Measurements from ENCODE around the gene EXOC1. TPM values are rescaled to one million over a fixed set of nuclear protein-coding genes. Genes with fewer than 3 reads are reported as not detected.
"Not testable (repeated sequence)": the region's sequence is repeated elsewhere in the genome, so short reads cannot be mapped to it uniquely, and the experiment has no call there.

Gene EXOC1
- total RNA-seq, 3 donors from 2014 or later = 37.4 to 54.4 (median 45.6) TPM

DNA sequence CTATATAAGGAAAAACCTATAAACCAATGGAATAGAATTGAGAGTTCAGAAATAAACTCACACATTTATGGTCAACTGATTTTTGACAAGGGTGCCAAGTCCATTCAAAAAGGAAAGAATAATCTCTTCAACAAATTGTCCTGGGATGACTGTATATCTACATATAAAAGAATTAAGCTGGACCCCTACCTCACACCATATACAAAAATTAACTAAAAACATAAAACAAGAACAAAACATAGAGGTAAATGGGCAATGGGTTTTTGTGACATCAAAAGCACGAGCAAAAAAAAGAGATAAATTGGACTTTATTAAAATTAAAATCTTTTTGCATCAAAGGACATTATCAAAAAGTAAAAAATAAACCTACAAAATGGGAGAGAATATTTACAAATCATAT, 15.5 kb upstream of the EXOC1 start:
- Histone ChIP-seq H3K4me3 (no peak overlapping the region), H3K4me1 (no peaks in the 10 kb centered on the region), H3K9me3 (peaks cover 0 to 10% of the 10 kb centered on the region in 2 donors), H3K27ac (no peak overlapping the region), H3K27me3 (no peaks in the 10 kb centered on the region), H3K36me3 (no peaks in the 10 kb centered on the region)
- intact Hi-C loops (cut with DNase I; ENCODE audit: low total_unique reads) = no loop called here
- no peak for TF ChIP-seq POLR2AphosphoS5 (IDR thresholded peaks at IDR 0.05)
- no peak for TF ChIP-seq POLR2A (IDR thresholded peaks at IDR 0.05)
- TF ChIP-seq, protein P1, sequence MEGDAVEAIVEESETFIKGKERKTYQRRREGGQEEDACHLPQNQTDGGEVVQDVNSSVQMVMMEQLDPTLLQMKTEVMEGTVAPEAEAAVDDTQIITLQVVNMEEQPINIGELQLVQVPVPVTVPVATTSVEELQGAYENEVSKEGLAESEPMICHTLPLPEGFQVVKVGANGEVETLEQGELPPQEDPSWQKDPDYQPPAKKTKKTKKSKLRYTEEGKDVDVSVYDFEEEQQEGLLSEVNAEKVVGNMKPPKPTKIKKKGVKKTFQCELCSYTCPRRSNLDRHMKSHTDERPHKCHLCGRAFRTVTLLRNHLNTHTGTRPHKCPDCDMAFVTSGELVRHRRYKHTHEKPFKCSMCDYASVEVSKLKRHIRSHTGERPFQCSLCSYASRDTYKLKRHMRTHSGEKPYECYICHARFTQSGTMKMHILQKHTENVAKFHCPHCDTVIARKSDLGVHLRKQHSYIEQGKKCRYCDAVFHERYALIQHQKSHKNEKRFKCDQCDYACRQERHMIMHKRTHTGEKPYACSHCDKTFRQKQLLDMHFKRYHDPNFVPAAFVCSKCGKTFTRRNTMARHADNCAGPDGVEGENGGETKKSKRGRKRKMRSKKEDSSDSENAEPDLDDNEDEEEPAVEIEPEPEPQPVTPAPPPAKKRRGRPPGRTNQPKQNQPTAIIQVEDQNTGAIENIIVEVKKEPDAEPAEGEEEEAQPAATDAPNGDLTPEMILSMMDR (IDR thresholded peaks at IDR 0.05) = no peak
- DNase-seq (ENCODE audit: low spot score in 2 of 2) = no peak

GRCh38 chr4:55838356-55838755, 15.1 kb upstream of the EXOC1 start:
- no peaks in the 10 kb centered on the region for H3K27me3 ChIP-seq
- TF ChIP-seq, protein P1 (IDR thresholded peaks at IDR 0.05) = no peak
- TF ChIP-seq POLR2AphosphoS5 (IDR thresholded peaks at IDR 0.05) = no peak
- no peaks in the 10 kb centered on the region for H3K36me3 ChIP-seq
- H3K4me1 ChIP-seq = no peaks in the 10 kb centered on the region
- no peak overlapping the region for H3K4me3 ChIP-seq
- H3K9me3 ChIP-seq = peaks cover 0 to 10% of the 10 kb centered on the region in 2 donors
- no peak overlapping the region for H3K27ac ChIP-seq
- intact Hi-C loops (cut with DNase I; ENCODE audit: low total_unique reads) = no loop called here
- no peak for DNase-seq (ENCODE audit: low spot score in 2 of 2)

GRCh38 chr4:55838952-55839351, 14.5 kb upstream of the EXOC1 start:
- Histone ChIP-seq H3K4me1 (no peaks in the 10 kb centered on the region), H3K27me3 (no peaks in the 10 kb centered on the region), H3K9me3 (peaks cover 0 to 10% of the 10 kb centered on the region in 2 donors), H3K4me3 (no peak overlapping the region), H3K27ac (no peak overlapping the region), H3K36me3 (no peaks in the 10 kb centered on the region)
- TF ChIP-seq POLR2A (IDR thresholded peaks at IDR 0.05) (no peak), POLR2AphosphoS5 (IDR thresholded peaks at IDR 0.05) (no peak)
- TF ChIP-seq, protein P1 (IDR thresholded peaks at IDR 0.05) = no peak
- no peak for DNase-seq (ENCODE audit: low spot score in 2 of 2)
- intact Hi-C loops (cut with DNase I; ENCODE audit: low total_unique reads) = no loop called here

DNA sequence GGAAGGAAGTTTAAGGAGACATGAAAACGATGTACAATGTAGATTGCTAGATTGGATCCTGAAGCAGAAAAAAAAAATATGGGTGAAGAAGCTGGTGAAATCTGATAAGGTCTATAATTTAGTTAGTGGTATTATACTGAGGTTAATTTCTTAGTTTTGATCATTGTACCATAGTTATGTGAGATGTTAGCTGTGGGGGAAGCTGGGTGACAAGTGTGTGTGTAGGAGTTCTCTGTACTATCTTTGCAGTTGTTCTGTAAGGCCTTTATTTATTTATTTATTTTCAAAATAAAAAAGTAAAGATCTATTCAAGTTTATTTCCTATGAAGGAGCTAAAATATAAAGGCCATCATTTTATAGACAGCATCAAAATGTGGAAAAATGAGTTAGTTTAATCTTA, 12.5 kb upstream of the EXOC1 start:
- TF ChIP-seq, protein P1 (IDR thresholded peaks at IDR 0.05) = no peak
- TF ChIP-seq POLR2A (IDR thresholded peaks at IDR 0.05) (no peak), POLR2AphosphoS5 (IDR thresholded peaks at IDR 0.05) (no peak)
- no peak for DNase-seq (ENCODE audit: low spot score in 2 of 2)
- no peaks in the 10 kb centered on the region for H3K27me3 ChIP-seq
- H3K27ac ChIP-seq = no peak overlapping the region
- no peaks in the 10 kb centered on the region for H3K36me3 ChIP-seq
- peaks cover 0 to 10% of the 10 kb centered on the region in 2 donors for H3K9me3 ChIP-seq
- intact Hi-C loops (cut with DNase I; ENCODE audit: low total_unique reads) = no loop called here
- H3K4me1 ChIP-seq = no peaks in the 10 kb centered on the region
- no peak overlapping the region for H3K4me3 ChIP-seq

GRCh38 chr4:55841373-55842239, 11.8 kb upstream of the EXOC1 start:
- H3K36me3 ChIP-seq; intact Hi-C loops (cut with DNase I; ENCODE audit: low total_unique reads); H3K27ac ChIP-seq; DNase-seq (ENCODE audit: low spot score in 2 of 2); H3K4me1 ChIP-seq; H3K4me3 ChIP-seq; H3K27me3 ChIP-seq: not testable (repeated sequence)
- H3K9me3 ChIP-seq = peaks cover 0 to 10% of the 10 kb centered on the region in 2 donors

DNA sequence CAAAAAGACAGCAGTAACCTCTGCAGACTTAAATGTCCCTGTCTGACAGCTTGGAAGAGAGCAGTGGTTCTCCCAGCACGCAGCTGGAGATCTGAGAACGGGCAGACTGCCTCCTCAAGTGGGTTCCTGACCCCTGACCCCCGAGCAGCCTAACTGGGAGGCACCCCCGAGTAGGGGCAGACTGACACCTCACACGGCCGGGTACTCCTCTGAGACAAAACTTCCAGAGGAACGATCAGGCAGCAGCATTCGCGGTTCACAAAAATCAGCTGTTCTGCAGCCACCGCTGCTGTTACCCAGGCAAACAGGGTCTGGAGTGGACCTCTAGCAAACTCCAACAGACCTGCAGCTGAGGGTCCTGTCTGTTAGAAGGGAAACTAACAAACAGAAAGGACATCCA, 11.1 kb upstream of the EXOC1 start:
- intact Hi-C loops (cut with DNase I; ENCODE audit: low total_unique reads); H3K27ac ChIP-seq; H3K27me3 ChIP-seq; H3K4me3 ChIP-seq; DNase-seq (ENCODE audit: low spot score in 2 of 2); H3K4me1 ChIP-seq; H3K36me3 ChIP-seq: not testable (repeated sequence)
- H3K9me3 ChIP-seq = peaks cover 0 to 10% of the 10 kb centered on the region in 2 donors
